Measurements from ENCODE around the gene SPIN1.

Gene SPIN1

DNA sequence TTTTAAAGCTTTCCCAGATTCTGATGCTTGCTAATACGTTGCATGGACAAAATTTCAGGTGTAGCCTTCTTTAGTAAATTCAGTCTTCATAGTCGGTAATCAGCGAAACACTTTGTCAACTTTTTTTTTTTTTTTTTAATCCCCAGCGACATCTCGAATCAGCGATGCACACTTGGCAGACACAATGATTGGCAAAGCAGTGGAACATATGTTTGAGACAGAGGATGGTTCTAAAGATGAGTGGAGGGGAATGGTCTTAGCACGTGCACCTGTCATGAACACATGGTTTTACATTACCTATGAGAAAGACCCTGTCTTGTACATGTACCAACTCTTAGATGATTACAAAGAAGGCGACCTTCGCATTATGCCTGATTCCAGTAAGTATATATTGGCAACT, 80.0 kb downstream of the SPIN1 start:
- no peak for TF ChIP-seq NFIC (IDR thresholded peaks at IDR 0.05)
- TF ChIP-seq EGR1 (IDR thresholded peaks at IDR 0.05), result no peak
- TF ChIP-seq, protein P1, sequence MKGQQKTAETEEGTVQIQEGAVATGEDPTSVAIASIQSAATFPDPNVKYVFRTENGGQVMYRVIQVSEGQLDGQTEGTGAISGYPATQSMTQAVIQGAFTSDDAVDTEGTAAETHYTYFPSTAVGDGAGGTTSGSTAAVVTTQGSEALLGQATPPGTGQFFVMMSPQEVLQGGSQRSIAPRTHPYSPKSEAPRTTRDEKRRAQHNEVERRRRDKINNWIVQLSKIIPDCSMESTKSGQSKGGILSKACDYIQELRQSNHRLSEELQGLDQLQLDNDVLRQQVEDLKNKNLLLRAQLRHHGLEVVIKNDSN (IDR thresholded peaks at IDR 0.05), result no peak
- TF ChIP-seq FOXM1 (IDR thresholded peaks at IDR 0.05; ENCODE audit: borderline replicate concordance, low read depth), result no peak
- TF ChIP-seq, protein P2, sequence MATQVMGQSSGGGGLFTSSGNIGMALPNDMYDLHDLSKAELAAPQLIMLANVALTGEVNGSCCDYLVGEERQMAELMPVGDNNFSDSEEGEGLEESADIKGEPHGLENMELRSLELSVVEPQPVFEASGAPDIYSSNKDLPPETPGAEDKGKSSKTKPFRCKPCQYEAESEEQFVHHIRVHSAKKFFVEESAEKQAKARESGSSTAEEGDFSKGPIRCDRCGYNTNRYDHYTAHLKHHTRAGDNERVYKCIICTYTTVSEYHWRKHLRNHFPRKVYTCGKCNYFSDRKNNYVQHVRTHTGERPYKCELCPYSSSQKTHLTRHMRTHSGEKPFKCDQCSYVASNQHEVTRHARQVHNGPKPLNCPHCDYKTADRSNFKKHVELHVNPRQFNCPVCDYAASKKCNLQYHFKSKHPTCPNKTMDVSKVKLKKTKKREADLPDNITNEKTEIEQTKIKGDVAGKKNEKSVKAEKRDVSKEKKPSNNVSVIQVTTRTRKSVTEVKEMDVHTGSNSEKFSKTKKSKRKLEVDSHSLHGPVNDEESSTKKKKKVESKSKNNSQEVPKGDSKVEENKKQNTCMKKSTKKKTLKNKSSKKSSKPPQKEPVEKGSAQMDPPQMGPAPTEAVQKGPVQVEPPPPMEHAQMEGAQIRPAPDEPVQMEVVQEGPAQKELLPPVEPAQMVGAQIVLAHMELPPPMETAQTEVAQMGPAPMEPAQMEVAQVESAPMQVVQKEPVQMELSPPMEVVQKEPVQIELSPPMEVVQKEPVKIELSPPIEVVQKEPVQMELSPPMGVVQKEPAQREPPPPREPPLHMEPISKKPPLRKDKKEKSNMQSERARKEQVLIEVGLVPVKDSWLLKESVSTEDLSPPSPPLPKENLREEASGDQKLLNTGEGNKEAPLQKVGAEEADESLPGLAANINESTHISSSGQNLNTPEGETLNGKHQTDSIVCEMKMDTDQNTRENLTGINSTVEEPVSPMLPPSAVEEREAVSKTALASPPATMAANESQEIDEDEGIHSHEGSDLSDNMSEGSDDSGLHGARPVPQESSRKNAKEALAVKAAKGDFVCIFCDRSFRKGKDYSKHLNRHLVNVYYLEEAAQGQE (IDR thresholded peaks at IDR 0.05; ENCODE audit: low read depth), result no peak
- TF ChIP-seq CREB1 (IDR thresholded peaks at IDR 0.05; ENCODE audit: low read depth), result no peak
- TF ChIP-seq CEBPB (IDR thresholded peaks at IDR 0.05), result no peak
- TF ChIP-seq EP300 (IDR thresholded peaks at IDR 0.05; ENCODE audit: borderline replicate concordance), result no peak
- TF ChIP-seq, protein P3, sequence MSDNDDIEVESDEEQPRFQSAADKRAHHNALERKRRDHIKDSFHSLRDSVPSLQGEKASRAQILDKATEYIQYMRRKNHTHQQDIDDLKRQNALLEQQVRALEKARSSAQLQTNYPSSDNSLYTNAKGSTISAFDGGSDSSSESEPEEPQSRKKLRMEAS (IDR thresholded peaks at IDR 0.05), result no peak
- TF ChIP-seq TEAD4 (IDR thresholded peaks at IDR 0.05), result no peak
- no peak for TF ChIP-seq ZBTB7A (IDR thresholded peaks at IDR 0.05; ENCODE audit: low read depth)
- TF ChIP-seq TAF1 (IDR thresholded peaks at IDR 0.05; ENCODE audit: low read depth), result no peak
- TF ChIP-seq TCF12 (IDR thresholded peaks at IDR 0.05; ENCODE audit: low read depth), result no peak
- TF ChIP-seq RAD21 (IDR thresholded peaks at IDR 0.05; ENCODE audit: low read depth), result no peak
- TF ChIP-seq YY1 (IDR thresholded peaks at IDR 0.05; ENCODE audit: low read depth), result no peak

DNA sequence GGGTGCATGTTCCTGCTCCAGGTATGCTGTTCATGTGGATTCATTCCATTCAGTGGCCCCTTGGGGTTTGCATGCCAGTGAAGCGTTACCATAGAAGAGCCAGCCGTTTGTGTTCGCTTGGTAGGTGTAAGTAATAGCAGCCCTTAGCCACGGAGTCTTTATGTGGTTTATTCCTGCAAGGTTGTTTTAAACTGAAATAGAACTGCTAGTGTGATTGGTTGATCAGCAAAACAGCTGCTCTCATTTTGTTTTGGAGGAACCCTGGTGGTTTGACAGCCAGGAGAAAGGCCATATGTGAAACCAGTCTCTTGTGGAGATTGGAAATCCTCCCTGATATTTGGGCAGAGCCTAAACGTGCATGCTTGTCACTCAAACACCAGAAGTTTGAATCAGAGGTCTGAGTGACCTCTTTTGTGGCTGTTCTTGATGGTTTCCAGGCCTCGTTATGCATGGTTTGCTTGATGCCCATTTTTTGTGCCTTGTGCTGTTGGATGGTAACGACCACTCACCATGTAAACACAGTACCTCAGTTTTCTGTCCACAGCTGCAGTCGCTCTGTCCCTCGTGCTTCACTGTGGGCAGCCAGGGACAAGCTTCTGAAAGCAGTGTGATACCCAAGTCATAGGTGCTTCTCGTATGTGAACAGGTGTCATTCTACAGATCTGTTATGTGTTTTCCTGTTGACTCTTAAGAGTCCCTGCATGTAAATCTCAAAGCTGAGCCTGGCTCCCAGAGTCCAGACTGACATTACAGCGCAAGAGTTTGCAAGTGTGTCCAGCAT, 88.4 kb downstream of the SPIN1 start:
- no peak for TF ChIP-seq EGR1 (IDR thresholded peaks at IDR 0.05)

DNA sequence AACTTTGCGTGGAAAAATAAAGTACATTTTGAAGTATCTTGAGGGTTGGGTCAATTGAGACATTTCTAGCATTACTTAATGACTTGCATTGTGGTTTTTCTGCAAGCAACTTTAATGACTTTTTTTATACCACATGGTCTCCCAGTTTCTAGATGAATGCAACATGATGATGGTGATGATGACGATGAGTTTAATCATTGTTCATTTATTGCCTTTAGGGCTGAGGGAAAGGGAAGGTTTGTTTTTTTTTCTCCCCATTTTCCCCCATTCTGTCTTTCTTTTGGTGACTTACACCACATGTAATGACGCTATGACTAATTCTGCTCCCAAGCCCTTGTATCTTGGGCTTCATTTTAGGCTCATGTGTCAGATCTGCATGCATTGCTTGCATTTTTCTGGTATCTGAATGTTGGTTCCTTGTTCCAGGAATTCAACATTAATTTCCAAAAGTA, 89.1 kb downstream of the SPIN1 start:
- TF ChIP-seq TAF1 (IDR thresholded peaks at IDR 0.05; ENCODE audit: low read depth) (no peak), YY1 (IDR thresholded peaks at IDR 0.05; ENCODE audit: low read depth) (no peak), NFIC (IDR thresholded peaks at IDR 0.05) (no peak), FOXM1 (IDR thresholded peaks at IDR 0.05; ENCODE audit: borderline replicate concordance, low read depth) (no peak), EGR1 (IDR thresholded peaks at IDR 0.05) (no peak), TEAD4 (IDR thresholded peaks at IDR 0.05) (no peak), CREB1 (IDR thresholded peaks at IDR 0.05; ENCODE audit: low read depth) (no peak), RAD21 (IDR thresholded peaks at IDR 0.05; ENCODE audit: low read depth) (no peak), ZBTB7A (IDR thresholded peaks at IDR 0.05; ENCODE audit: low read depth) (no peak), CEBPB (IDR thresholded peaks at IDR 0.05) (no peak), TCF12 (IDR thresholded peaks at IDR 0.05; ENCODE audit: low read depth) (no peak), EP300 (IDR thresholded peaks at IDR 0.05; ENCODE audit: borderline replicate concordance) (no peak)
- TF ChIP-seq, protein P1 (IDR thresholded peaks at IDR 0.05), result no peak
- TF ChIP-seq, protein P2 (IDR thresholded peaks at IDR 0.05; ENCODE audit: low read depth), result no peak
- TF ChIP-seq, protein P3 (IDR thresholded peaks at IDR 0.05), result no peak

DNA sequence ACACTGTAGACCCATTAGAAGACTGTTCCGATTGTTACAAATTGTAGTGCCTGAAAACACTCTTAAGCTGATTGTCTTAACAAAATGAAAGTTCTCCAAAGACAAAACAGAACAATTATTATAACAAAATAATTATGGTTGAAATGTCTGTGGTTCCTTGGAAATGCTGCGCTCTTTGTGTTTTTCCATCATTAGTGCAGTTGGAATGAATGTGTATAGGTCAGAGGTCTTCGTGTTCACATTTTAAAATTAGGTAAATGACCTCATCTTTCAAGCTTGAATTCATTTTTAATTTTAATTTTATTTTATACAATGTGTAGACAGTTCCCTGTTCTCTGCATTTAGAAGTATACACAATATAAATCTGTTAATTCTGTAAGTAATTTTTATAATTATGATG, 90.0 kb downstream of the SPIN1 start:
- TF ChIP-seq FOXM1 (IDR thresholded peaks at IDR 0.05; ENCODE audit: borderline replicate concordance, low read depth) (no peak), TAF1 (IDR thresholded peaks at IDR 0.05; ENCODE audit: low read depth) (no peak), EGR1 (IDR thresholded peaks at IDR 0.05) (no peak), ZBTB7A (IDR thresholded peaks at IDR 0.05; ENCODE audit: low read depth) (no peak), CEBPB (IDR thresholded peaks at IDR 0.05) (no peak), CREB1 (IDR thresholded peaks at IDR 0.05; ENCODE audit: low read depth) (no peak)
- TF ChIP-seq, protein P1 (IDR thresholded peaks at IDR 0.05), result no peak
- TF ChIP-seq, protein P2 (IDR thresholded peaks at IDR 0.05; ENCODE audit: low read depth), result no peak
